A549 (cell line): ENCODE results near the gene ARHGAP44. TPM values are rescaled to one million over a fixed set of nuclear protein-coding genes. Genes with fewer than 3 reads are reported as not detected.
A peak's percentile ranks its signal among the peaks of the same experiment; 100 is the strongest.

ENCODE experiments used
- ATAC-seq, 2 experiments: fragments of 200-7000 bp in 1 of 2; fragments of >200 bp in 1 of 2; cut with Nextera tagmentation in 1 of 2; cut with Tn5 transposase in 1 of 2; 3 replicates each; pipeline versions ENCODE4 v1.8.0 to v1.9.1; 2018 to 2020; ENCODE audit warnings: mild to moderate bottlenecking in 1 of 2, moderate library complexity in 1 of 2
- CTCF ChIA-PET: fragments of 300-600 bp; sonication (Branson Sonifier 250); formaldehyde crosslinking; extraction: SDS; loops from one replicate; lab custom pipeline; 2021; ENCODE audit warnings: antibody characterized with exemption, inconsistent platforms; lab: Yijun Ruan, JAX
- POLR2A ChIA-PET: fragments of 350-600 bp; formaldehyde crosslinking; extraction: SDS; loops from one replicate; lab custom pipeline; 2021; ENCODE audit warnings: antibody characterized with exemption, inconsistent platforms; lab: Yijun Ruan, JAX
- DNase-seq, 2 experiments: peaks; one replicate each; pipeline versions ENCODE4 v3.0.0 to v3.0.0-alpha.2; 2011 to 2016; ENCODE audit warnings: low read depth in 1 of 2, low spot score in 1 of 2
- FAIRE-seq: peaks from 2 replicates; lab custom pipeline; 2011; peaks lifted over from hg19 to GRCh38; lab: Jason Lieb, UNC
- H3K27ac ChIP-seq, 2 experiments: fragments of >200 bp; sonication (Bioruptor Twin); formaldehyde crosslinking; 3 replicates each; pipeline ENCODE4 v1.5.1; 2016 to 2017
- H3K4me1 ChIP-seq: fragments of >200 bp; sonication (Bioruptor Twin); formaldehyde crosslinking; 3 replicates; pipeline ENCODE4 v1.6.1; 2016
- H3K4me2 ChIP-seq: fragments of >200 bp; sonication (Bioruptor Twin); formaldehyde crosslinking; 3 replicates; pipeline ENCODE4 v1.6.1; 2016
- H3K4me3 ChIP-seq: fragments of >200 bp; sonication (Bioruptor Twin); formaldehyde crosslinking; 3 replicates; pipeline ENCODE4 v1.5.1; 2016
- H3K9me3 ChIP-seq: fragments of >200 bp; sonication (Bioruptor Twin); formaldehyde crosslinking; 3 replicates; pipeline ENCODE4 v1.6.1; 2016
- BHLHE40 ChIP-seq: IDR thresholded peaks from 2 replicates; pipeline ENCODE4 v1.6.1; 2012; ENCODE audit warnings: low read depth, low read length, inconsistent platforms
- CBX8 ChIP-seq: fragments of 200-600 bp; sonication (generic); IDR thresholded peaks from 2 replicates; pipeline ENCODE4 v1.6.1; 2016
- CHD2 ChIP-seq: fragments of 150-350 bp; IDR thresholded peaks from 2 replicates; pipeline ENCODE4 v1.6.1; 2014; ENCODE audit warnings: low read length; ENCODE audit not compliant: partially characterized antibody
- ELK1 ChIP-seq: fragments of 150-350 bp; IDR thresholded peaks from 2 replicates; pipeline ENCODE4 v1.6.1; 2014; ENCODE audit warnings: low read depth, mild to moderate bottlenecking, low read length
- EP300 ChIP-seq, 2 experiments: fragments of >200 bp; sonication (Bioruptor Twin); formaldehyde crosslinking; IDR thresholded peaks; 2 replicates in 1 of 2; 3 replicates in 1 of 2; pipeline ENCODE4 v1.6.1; 2016 to 2017
- ESRRA ChIP-seq: fragments of 150-350 bp; IDR thresholded peaks from 2 replicates; pipeline ENCODE4 v1.6.1; 2014; ENCODE audit warnings: mild to moderate bottlenecking, low read length, borderline replicate concordance
- FOSL2 ChIP-seq, 2 experiments: fragments of 450-650 bp in 1 of 2; fragments of >200 bp in 1 of 2; sonication (Bioruptor Twin) in 1 of 2; formaldehyde crosslinking; IDR thresholded peaks; 2 replicates each; pipeline versions ENCODE4 v1.5.0 to v1.6.1; 2016 to 2020; ENCODE audit warnings: mild to moderate bottlenecking in 1 of 2, moderate library complexity in 1 of 2
- FOXS1 ChIP-seq: fragments of 250-450 bp; sonication (Bioruptor Pico); IDR thresholded peaks from 2 replicates; pipeline ENCODE4 v1.5.0; 2020; ENCODE audit warnings: mild to moderate bottlenecking, moderate library complexity
- GATA3 ChIP-seq: IDR thresholded peaks from 2 replicates; pipeline ENCODE4 v1.6.1; 2012; ENCODE audit warnings: borderline replicate concordance
- HOXA7 ChIP-seq: fragments of 250-450 bp; sonication (Bioruptor Pico); IDR thresholded peaks from 2 replicates; pipeline ENCODE4 v1.5.0; 2020; ENCODE audit warnings: mild to moderate bottlenecking, moderate library complexity
- HOXB13 ChIP-seq: fragments of 250-450 bp; sonication (Bioruptor Pico); IDR thresholded peaks from 2 replicates; pipeline ENCODE4 v1.5.0; 2020; ENCODE audit warnings: low read depth, mild to moderate bottlenecking, moderate library complexity
- JUN ChIP-seq, 2 experiments: fragments of >200 bp; sonication (Bioruptor Twin); formaldehyde crosslinking; IDR thresholded peaks; 2 replicates in 1 of 2; 3 replicates in 1 of 2; pipeline ENCODE4 v1.6.1; 2016 to 2017
- MAFK ChIP-seq: fragments of 450-650 bp; IDR thresholded peaks from 2 replicates; pipeline ENCODE4 v1.6.1; 2014; ENCODE audit not compliant: partially characterized antibody
- RAD21 ChIP-seq, 2 experiments: fragments of >200 bp in 1 of 2; sonication (Bioruptor Twin) in 1 of 2; formaldehyde crosslinking in 1 of 2; IDR thresholded peaks in 1 of 2; conservative IDR thresholded peaks in 1 of 2; 2 replicates in 1 of 2; 3 replicates in 1 of 2; pipeline ENCODE4 v1.6.1; 2012 to 2018; ENCODE audit warnings: inconsistent platforms in 1 of 2
- RCOR1 ChIP-seq: fragments of 150-350 bp; IDR thresholded peaks from 2 replicates; pipeline ENCODE4 v1.6.1; 2014; ENCODE audit warnings: antibody characterized with exemption, low read length, low read depth
- RNF2 ChIP-seq: fragments of 200-600 bp; sonication (generic); IDR thresholded peaks from 2 replicates; pipeline ENCODE4 v1.6.1; 2016; ENCODE audit warnings: low read depth, mild to moderate bottlenecking, antibody characterized with exemption, moderate library complexity, borderline replicate concordance
- SREBF2 ChIP-seq: fragments of 450-650 bp; IDR thresholded peaks from 2 replicates; pipeline ENCODE4 v1.6.1; 2014; ENCODE audit warnings: mild to moderate bottlenecking, moderate library complexity
- TFCP2L1 ChIP-seq: fragments of 250-450 bp; sonication (Bioruptor Pico); IDR thresholded peaks from 2 replicates; pipeline ENCODE4 v1.5.0; 2021; ENCODE audit warnings: mild to moderate bottlenecking
- ZC3H11A ChIP-seq: fragments of 450-650 bp; IDR thresholded peaks from 2 replicates; pipeline ENCODE4 v1.6.1; 2014; ENCODE audit warnings: antibody characterized with exemption, mild to moderate bottlenecking
- ZSCAN20 ChIP-seq: fragments of 250-450 bp; sonication (Bioruptor Pico); IDR thresholded peaks from 2 replicates; pipeline ENCODE4 v1.8.0; 2022; ENCODE audit warnings: mild to moderate bottlenecking, moderate library complexity
- WGBS: methylation state at CpG from one replicate; pipeline ENCODE4 v1.1.6; 2017; ENCODE audit errors: missing lambda C conversion rate; 5-methylcytosine and 5-hydroxymethylcytosine counted together
- polyA plus RNA-seq, 4 experiments: library from polyadenylated mRNA; depleted of rRNA in 3 of 4; stranded (reverse); fragments of >200 nt; fragmentation: RNase III in 1 of 4; extraction: RNeasy Plus Mini Kit Qiagen cat#74134 plus additional on column Dnase treatment in 1 of 4; gene quantifications; 2 replicates in 3 of 4; 3 replicates in 1 of 4; pipeline ENCODE4 v1.2.3, GENCODE V29; 2011 to 2017
- TF ChIP-seq, protein P1 (sequence below): IDR thresholded peaks from 2 replicates; pipeline ENCODE4 v1.6.1; 2012

Gene ARHGAP44
- polyA plus RNA-seq, 2 of the 4 experiments (the other 2 are of a cell fraction): 4.1 to 4.2 TPM

DNA sequence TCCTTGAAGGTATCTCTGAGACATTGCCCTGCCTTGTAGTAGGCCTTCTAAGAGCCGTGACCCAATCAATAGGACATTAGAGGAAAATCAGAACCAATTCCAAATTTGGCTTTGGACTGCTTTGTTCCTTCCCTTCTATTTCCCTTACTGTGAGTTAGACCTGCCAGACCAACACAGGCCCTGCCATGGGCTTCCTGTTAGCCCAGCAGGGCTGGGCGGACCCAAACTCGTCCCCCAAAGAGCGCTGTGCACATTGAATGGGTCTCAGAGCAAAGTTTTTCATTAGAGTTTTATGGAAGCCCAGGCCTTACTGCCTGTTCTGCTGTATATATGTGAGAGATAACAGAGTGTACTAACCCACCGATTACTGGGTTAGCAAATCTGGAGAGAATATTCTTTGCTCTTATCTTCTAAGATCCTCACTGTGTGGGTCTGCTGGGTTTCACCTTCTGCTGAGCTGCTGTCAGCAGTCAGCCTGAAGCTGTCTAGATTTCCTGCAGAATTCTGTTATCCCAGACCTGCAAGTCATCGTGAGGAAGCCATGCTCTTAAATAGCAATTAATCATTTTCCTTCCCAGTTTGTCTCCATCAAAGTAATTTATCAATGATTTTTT, 5.7 kb downstream of the ARHGAP44 start:
- Histone ChIP-seq H3K4me1 (0 out of 3 replicates have a peak, but pooled peaks cover 3% of the 10 kb centered on the region), H3K9me3 (no peaks in the 10 kb centered on the region), H3K4me2 (no peak overlapping the region), H3K27ac (no peak overlapping the region), H3K4me3 (no peak overlapping the region)
- FAIRE-seq: no peak
- no peak for DNase-seq
- WGBS: 79% methylated on average over 6 of the region's 6 CpGs
- CTCF ChIA-PET: interaction anchor here (0.6 kb wide), 1 partner anchor 1647 kb away, joined by 5 read pairs; no protein-coding TSS in a partner anchor
- ATAC-seq: no peak
- TF ChIP-seq EP300 (IDR thresholded peaks at IDR 0.05) (no peak), CHD2 (no peak), RNF2 (no peak), FOSL2 (IDR thresholded peaks at IDR 0.05) (no peak), FOSL2 (CRISPR knock-in tag; IDR thresholded peaks at IDR 0.05) (no peak), HOXB13 (CRISPR knock-in tag) (no peak), RAD21 (conservative IDR thresholded peaks at IDR 0.05 in 1 of 2, IDR thresholded peaks at IDR 0.05 in 1 of 2) (no peak), CBX8 (no peak)
- TF ChIP-seq, protein P1, sequence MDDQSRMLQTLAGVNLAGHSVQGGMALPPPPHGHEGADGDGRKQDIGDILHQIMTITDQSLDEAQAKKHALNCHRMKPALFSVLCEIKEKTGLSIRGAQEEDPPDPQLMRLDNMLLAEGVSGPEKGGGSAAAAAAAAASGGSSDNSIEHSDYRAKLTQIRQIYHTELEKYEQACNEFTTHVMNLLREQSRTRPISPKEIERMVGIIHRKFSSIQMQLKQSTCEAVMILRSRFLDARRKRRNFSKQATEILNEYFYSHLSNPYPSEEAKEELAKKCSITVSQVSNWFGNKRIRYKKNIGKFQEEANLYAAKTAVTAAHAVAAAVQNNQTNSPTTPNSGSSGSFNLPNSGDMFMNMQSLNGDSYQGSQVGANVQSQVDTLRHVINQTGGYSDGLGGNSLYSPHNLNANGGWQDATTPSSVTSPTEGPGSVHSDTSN: no peak
- POLR2A ChIA-PET: no interaction called here

DNA sequence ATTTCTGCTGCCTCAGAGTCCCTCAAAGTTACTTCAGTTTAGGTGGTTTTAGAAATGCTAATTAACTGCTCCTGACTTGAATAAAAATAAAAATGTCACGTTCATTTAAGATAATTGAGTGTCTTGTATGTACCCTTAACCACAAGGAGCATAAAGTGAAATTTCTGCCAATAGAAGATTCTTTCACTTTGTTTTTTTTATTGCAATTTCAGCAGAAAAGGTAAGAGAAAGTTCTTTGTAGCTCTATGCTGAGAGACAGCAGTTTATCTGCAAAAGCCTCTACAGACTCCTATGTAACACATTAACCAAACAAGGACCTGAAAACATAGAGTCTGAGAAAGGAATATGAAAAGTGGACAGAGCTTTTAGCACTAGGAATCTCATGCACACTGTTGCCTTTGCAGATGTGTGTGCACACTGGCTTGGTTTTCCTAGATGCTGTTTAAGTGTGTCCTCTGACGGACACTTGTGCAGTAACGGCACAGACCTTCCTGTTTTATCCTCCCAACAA, 11.6 kb downstream of the ARHGAP44 start:
- DNase-seq (no peak), ATAC-seq (no peak), FAIRE-seq (no peak)
- 55% methylated on average over 3 of the region's 3 CpGs for WGBS
- TF ChIP-seq ZC3H11A: no peak
- TF ChIP-seq MAFK: peak; percentile 74
- H3K9me3 ChIP-seq: no peaks in the 10 kb centered on the region
- POLR2A ChIA-PET: no interaction called here
- no peak overlapping the region for H3K27ac ChIP-seq
- CTCF ChIA-PET: no interaction called here
- no peaks in the 10 kb centered on the region for H3K4me1 ChIP-seq
- no peak overlapping the region for H3K4me2 ChIP-seq
- no peak overlapping the region for H3K4me3 ChIP-seq

- TF ChIP-seq ELK1: no peak
- TF ChIP-seq HOXA7 (CRISPR knock-in tag): no peak
- TF ChIP-seq GATA3: no peak
- TF ChIP-seq ESRRA: no peak
- TF ChIP-seq FOXS1 (CRISPR knock-in tag): no peak
- TF ChIP-seq SREBF2: no peak
- no peak for TF ChIP-seq RCOR1
- no peak for TF ChIP-seq ZSCAN20 (CRISPR knock-in tag)
- no peak for TF ChIP-seq CBX8
- no peak for TF ChIP-seq TFCP2L1
- 48% methylated on average over 1 of the region's 1 CpG for WGBS
These were observed 17.3 kb downstream of the ARHGAP44 start for GRCh38 chr17:12806630-12807029.

DNA sequence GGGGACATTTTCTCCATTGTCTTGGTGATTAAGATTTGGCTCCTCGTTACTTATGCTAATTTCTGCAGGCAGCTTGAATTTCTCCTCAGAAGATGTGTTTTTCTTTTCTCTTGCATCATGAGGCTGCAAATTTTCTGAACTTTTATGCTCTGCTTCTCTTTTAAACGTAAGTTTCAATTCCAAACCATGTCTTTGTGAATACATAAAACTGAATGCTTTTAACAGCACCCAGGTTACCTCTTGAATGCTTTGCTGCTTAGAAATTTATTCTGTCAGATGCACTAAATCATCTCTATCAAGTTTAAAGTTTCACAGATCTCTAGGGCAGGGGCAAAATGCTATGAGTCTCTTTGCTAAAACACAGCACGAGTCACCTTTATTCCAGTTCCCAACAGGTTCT, 19.4 kb downstream of the ARHGAP44 start:
- 12% methylated on average over 3 of the region's 3 CpGs for WGBS
- CTCF ChIA-PET: interaction anchor here (0.7 kb wide), 1 partner anchor 39 kb away, joined by 3 read pairs; no protein-coding TSS in a partner anchor
- ATAC-seq: no peak
- FAIRE-seq: no peak
- Histone ChIP-seq H3K27ac (no peak overlapping the region), H3K9me3 (peaks cover 16% of the 10 kb centered on the region; the same call in 2 of the 3 replicates), H3K4me2 (no peak overlapping the region), H3K4me1 (no peaks in the 10 kb centered on the region), H3K4me3 (no peak overlapping the region)
- no peak for DNase-seq
- POLR2A ChIA-PET: no interaction called here
- TF ChIP-seq JUN (IDR thresholded peaks at IDR 0.05): no peak
- TF ChIP-seq HOXA7 (CRISPR knock-in tag): no peak
- TF ChIP-seq ZSCAN20 (CRISPR knock-in tag): no peak
- no peak for TF ChIP-seq ZC3H11A
- no peak for TF ChIP-seq CBX8
- no peak for TF ChIP-seq RAD21 (conservative IDR thresholded peaks at IDR 0.05 in 1 of 2, IDR thresholded peaks at IDR 0.05 in 1 of 2)
- no peak for TF ChIP-seq BHLHE40

More at GRCh38 chr17:12806630-12807029, 17.3 kb downstream of the ARHGAP44 start:
- ATAC-seq: no peak
- Histone ChIP-seq H3K9me3 (peaks cover 16% of the 10 kb centered on the region; the same call in 2 of the 3 replicates), H3K4me1 (no peaks in the 10 kb centered on the region), H3K4me3 (no peak overlapping the region), H3K4me2 (no peak overlapping the region), H3K27ac (no peak overlapping the region)
- DNase-seq: no peak
- POLR2A ChIA-PET: no interaction called here
- CTCF ChIA-PET: no interaction called here
- no peak for FAIRE-seq
